HepG2 (cell line): Measurements from ENCODE around the gene SHF. TPM values are rescaled to one million over a fixed set of nuclear protein-coding genes. Genes with fewer than 3 reads are reported as not detected.

Experiments
- BRCA1 ChIP-seq: sonication (generic); formaldehyde crosslinking; IDR thresholded peaks from 2 replicates; pipeline ENCODE4 v1.4.0; 2020; ENCODE audit warnings: missing genetic modification reagents
- FOSL2 ChIP-seq: sonication (generic); formaldehyde crosslinking; IDR thresholded peaks from 2 replicates; pipeline ENCODE4 v1.4.0; 2020; ENCODE audit warnings: missing genetic modification reagents
- GATA4 ChIP-seq: sonication (generic); IDR thresholded peaks from 2 replicates; pipeline ENCODE4 v1.6.1; 2016; ENCODE audit warnings: antibody characterized with exemption, low read depth, borderline replicate concordance
- GATAD1 ChIP-seq: IDR thresholded peaks from 2 replicates; pipeline ENCODE4 v1.6.1; 2016; ENCODE audit warnings: missing genetic modification reagents, missing compliant biosample characterization
- GTF2F1 ChIP-seq: fragments of 150-350 bp; IDR thresholded peaks from 2 replicates; pipeline ENCODE4 v1.6.1; 2014; ENCODE audit warnings: low read length
- IRF2 ChIP-seq: IDR thresholded peaks from 2 replicates; pipeline ENCODE4 v1.6.1; 2018; ENCODE audit warnings: missing genetic modification reagents, missing compliant biosample characterization
- MAFK ChIP-seq, 2 experiments: IDR thresholded peaks in 1 of 2; conservative IDR thresholded peaks in 1 of 2; 2 replicates each; pipeline ENCODE4 v1.6.1; 2011; ENCODE audit warnings: improper control_type of control experiment in 2 of 2, low read length in 2 of 2
- MIER2 ChIP-seq: IDR thresholded peaks from 2 replicates; pipeline ENCODE4 v1.6.1; 2016; ENCODE audit warnings: missing biosample characterization, missing genetic modification reagents
- ONECUT2 ChIP-seq: sonication (generic); formaldehyde crosslinking; IDR thresholded peaks from 2 replicates; pipeline ENCODE4 v1.4.0; 2020; ENCODE audit warnings: missing genetic modification reagents
- POLR2AphosphoS5 ChIP-seq: IDR thresholded peaks from 2 replicates; pipeline ENCODE4 v1.6.1; 2012; ENCODE audit warnings: low read depth, low read length
- RFX1 ChIP-seq: fragments of 450-650 bp; IDR thresholded peaks from 2 replicates; pipeline ENCODE4 v1.6.1; 2017
- RFX3 ChIP-seq: IDR thresholded peaks from 2 replicates; pipeline ENCODE4 v1.6.1; 2016; ENCODE audit warnings: missing biosample characterization, missing genetic modification reagents
- SMAD9 ChIP-seq: sonication (generic); formaldehyde crosslinking; IDR thresholded peaks from 2 replicates; pipeline ENCODE4 v1.5.1; 2020; ENCODE audit warnings: mild to moderate bottlenecking, missing genetic modification reagents
- STAG1 ChIP-seq: sonication (generic); formaldehyde crosslinking; IDR thresholded peaks from 2 replicates; pipeline ENCODE4 v1.4.0; 2020; ENCODE audit warnings: missing genetic modification reagents
- TGIF2 ChIP-seq: IDR thresholded peaks from 2 replicates; pipeline ENCODE4 v1.6.1; 2016; ENCODE audit warnings: control low read depth, missing compliant biosample characterization
- YEATS4 ChIP-seq: sonication (generic); formaldehyde crosslinking; IDR thresholded peaks from 2 replicates; pipeline ENCODE4 v1.4.0; 2020; ENCODE audit warnings: missing genetic modification reagents, borderline replicate concordance
- ZNF138 ChIP-seq: sonication (generic); formaldehyde crosslinking; IDR thresholded peaks from 2 replicates; pipeline ENCODE4 v1.5.0; 2020; ENCODE audit warnings: mild to moderate bottlenecking, low read depth, missing genetic modification reagents
- ZNF3 ChIP-seq: IDR thresholded peaks from 2 replicates; pipeline ENCODE4 v1.7.0; 2017; ENCODE audit warnings: inconsistent platforms
- ZNF362 ChIP-seq: sonication (generic); formaldehyde crosslinking; IDR thresholded peaks from 2 replicates; pipeline ENCODE4 v1.4.0; 2020; ENCODE audit warnings: missing genetic modification reagents, mild to moderate bottlenecking, borderline replicate concordance
- ZNF468 ChIP-seq: sonication (generic); formaldehyde crosslinking; IDR thresholded peaks from 2 replicates; pipeline ENCODE4 v1.8.0; 2022; ENCODE audit warnings: mild to moderate bottlenecking, moderate library complexity, missing genetic modification reagents
- ZNF614 ChIP-seq: IDR thresholded peaks from 2 replicates; pipeline ENCODE4 v1.6.1; 2018; ENCODE audit warnings: missing biosample characterization, missing genetic modification reagents, inconsistent platforms, borderline replicate concordance
- ZNF775 ChIP-seq: sonication (generic); formaldehyde crosslinking; IDR thresholded peaks from 2 replicates; pipeline ENCODE4 v1.4.0; 2020; ENCODE audit warnings: missing genetic modification reagents, mild to moderate bottlenecking, moderate library complexity, borderline replicate concordance
- ZNF782 ChIP-seq: sonication (generic); formaldehyde crosslinking; IDR thresholded peaks from 2 replicates; pipeline ENCODE4 v1.4.0; 2020; ENCODE audit warnings: missing genetic modification reagents, mild to moderate bottlenecking, borderline replicate concordance
- polyA plus RNA-seq, 8 experiments: library from polyadenylated mRNA; depleted of rRNA in 3 of 8; stranded (reverse) in 7 of 8; unstranded in 1 of 8; fragments of >200 nt; fragmentation: Illumina TruSeq in 4 of 8; extraction: Trizol in 4 of 8; gene quantifications; 2 replicates each; pipeline versions ENCODE4 v1.2.1 to v1.2.3, GENCODE V29; 2011 to 2016; ENCODE audit warnings: low read depth in 4 of 8, missing spikeins in 1 of 8, mixed read lengths in 1 of 8; ENCODE audit not compliant: insufficient read depth in 1 of 8
- total RNA-seq, 5 experiments: library from RNA; depleted of rRNA; stranded (reverse); fragments of >200 nt; fragmentation: Illumina TruSeq; extraction: Trizol; gene quantifications; 2 replicates each; pipeline ENCODE4 v1.2.3, GENCODE V29; 2016; ENCODE audit warnings: low read depth in 1 of 5
- TF ChIP-seq, protein P1 (sequence below): sonication (generic); formaldehyde crosslinking; IDR thresholded peaks from 2 replicates; pipeline ENCODE4 v1.4.0; 2020; ENCODE audit warnings: missing genetic modification reagents, borderline replicate concordance
- TF ChIP-seq, protein P2 (sequence below): sonication (generic); formaldehyde crosslinking; IDR thresholded peaks from 2 replicates; pipeline ENCODE4 v1.5.0; 2020; ENCODE audit warnings: missing genetic modification reagents
- TF ChIP-seq, protein P3 (sequence below): sonication (generic); formaldehyde crosslinking; IDR thresholded peaks from 2 replicates; pipeline ENCODE4 v1.4.0; 2020; ENCODE audit warnings: mild to moderate bottlenecking, missing genetic modification reagents

SHF gene
- total and polyA plus RNA-seq, 2 of the 13 experiments (the other 11 are each of a cell fraction or from before 2014, with no cell fraction given) = 20.9 to 25.5 TPM

DNA sequence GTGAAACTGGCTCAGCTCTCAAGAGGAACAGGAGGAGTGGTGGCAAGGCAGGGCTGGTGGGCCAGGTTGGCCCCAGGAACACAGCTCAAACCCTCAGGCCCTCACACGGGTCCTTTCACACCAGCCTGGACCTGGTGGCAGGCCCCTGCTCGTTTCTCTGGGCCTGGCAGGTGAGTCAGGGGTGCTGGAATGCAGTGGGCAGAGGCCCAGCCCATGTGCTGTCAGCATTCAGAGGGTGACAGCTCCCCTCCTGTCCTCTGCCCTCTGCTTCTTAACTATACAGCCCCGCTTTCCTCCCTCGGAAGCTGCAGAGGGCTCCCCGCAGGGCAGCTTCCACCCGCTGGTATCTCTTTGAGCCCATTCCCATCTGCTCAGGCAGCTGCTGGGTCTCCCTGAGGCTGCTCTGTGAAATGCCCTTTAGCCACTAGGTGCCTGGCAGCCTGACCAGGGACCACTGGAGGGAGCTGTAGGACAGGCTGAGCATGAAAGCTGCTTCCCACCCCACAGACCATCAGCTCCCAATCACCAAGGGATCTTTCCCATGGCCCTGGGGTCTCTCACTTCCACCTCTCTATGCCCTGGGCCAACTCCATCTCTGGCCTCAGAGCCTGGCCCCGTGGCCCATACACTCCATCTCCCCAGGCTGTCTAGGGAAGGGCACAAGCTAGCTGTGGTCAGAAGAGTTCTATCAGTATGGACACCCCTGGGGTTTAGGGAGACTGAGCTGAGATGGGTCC lies 24.8 kb downstream of the SHF start (continued):
- no peak for TF ChIP-seq ZNF362
- TF ChIP-seq, protein P1, sequence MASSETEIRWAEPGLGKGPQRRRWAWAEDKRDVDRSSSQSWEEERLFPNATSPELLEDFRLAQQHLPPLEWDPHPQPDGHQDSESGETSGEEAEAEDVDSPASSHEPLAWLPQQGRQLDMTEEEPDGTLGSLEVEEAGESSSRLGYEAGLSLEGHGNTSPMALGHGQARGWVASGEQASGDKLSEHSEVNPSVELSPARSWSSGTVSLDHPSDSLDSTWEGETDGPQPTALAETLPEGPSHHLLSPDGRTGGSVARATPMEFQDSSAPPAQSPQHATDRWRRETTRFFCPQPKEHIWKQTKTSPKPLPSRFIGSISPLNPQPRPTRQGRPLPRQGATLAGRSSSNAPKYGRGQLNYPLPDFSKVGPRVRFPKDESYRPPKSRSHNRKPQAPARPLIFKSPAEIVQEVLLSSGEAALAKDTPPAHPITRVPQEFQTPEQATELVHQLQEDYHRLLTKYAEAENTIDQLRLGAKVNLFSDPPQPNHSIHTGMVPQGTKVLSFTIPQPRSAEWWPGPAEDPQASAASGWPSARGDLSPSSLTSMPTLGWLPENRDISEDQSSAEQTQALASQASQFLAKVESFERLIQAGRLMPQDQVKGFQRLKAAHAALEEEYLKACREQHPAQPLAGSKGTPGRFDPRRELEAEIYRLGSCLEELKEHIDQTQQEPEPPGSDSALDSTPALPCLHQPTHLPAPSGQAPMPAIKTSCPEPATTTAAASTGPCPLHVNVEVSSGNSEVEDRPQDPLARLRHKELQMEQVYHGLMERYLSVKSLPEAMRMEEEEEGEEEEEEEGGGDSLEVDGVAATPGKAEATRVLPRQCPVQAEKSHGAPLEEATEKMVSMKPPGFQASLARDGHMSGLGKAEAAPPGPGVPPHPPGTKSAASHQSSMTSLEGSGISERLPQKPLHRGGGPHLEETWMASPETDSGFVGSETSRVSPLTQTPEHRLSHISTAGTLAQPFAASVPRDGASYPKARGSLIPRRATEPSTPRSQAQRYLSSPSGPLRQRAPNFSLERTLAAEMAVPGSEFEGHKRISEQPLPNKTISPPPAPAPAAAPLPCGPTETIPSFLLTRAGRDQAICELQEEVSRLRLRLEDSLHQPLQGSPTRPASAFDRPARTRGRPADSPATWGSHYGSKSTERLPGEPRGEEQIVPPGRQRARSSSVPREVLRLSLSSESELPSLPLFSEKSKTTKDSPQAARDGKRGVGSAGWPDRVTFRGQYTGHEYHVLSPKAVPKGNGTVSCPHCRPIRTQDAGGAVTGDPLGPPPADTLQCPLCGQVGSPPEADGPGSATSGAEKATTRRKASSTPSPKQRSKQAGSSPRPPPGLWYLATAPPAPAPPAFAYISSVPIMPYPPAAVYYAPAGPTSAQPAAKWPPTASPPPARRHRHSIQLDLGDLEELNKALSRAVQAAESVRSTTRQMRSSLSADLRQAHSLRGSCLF (CRISPR knock-in tag) = no peak
- no peak for TF ChIP-seq ZNF3
- no peak for TF ChIP-seq MIER2 (CRISPR knock-in tag)
- TF ChIP-seq GATA4 = no peak
- no peak for TF ChIP-seq ZNF775 (CRISPR knock-in tag)
- TF ChIP-seq RFX1 = no peak
- TF ChIP-seq SMAD9 (CRISPR knock-in tag) = no peak
- TF ChIP-seq ONECUT2 (CRISPR knock-in tag) = no peak
- TF ChIP-seq, protein P2, sequence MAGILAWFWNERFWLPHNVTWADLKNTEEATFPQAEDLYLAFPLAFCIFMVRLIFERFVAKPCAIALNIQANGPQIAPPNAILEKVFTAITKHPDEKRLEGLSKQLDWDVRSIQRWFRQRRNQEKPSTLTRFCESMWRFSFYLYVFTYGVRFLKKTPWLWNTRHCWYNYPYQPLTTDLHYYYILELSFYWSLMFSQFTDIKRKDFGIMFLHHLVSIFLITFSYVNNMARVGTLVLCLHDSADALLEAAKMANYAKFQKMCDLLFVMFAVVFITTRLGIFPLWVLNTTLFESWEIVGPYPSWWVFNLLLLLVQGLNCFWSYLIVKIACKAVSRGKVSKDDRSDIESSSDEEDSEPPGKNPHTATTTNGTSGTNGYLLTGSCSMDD (CRISPR knock-in tag) = no peak
- TF ChIP-seq ZNF614 = 0 out of 2 replicates have a peak, but pooled peaks have one; percentile 15
- no peak; the same call in 1 of the 2 replicates for TF ChIP-seq ZNF782 (CRISPR knock-in tag)
- TF ChIP-seq FOSL2 (CRISPR knock-in tag) = peak; percentile 70
- no peak for TF ChIP-seq TGIF2 (CRISPR knock-in tag)
- TF ChIP-seq, protein P3, sequence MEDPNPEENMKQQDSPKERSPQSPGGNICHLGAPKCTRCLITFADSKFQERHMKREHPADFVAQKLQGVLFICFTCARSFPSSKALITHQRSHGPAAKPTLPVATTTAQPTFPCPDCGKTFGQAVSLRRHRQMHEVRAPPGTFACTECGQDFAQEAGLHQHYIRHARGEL (CRISPR knock-in tag) = no peak
- TF ChIP-seq MAFK (conservative IDR thresholded peaks at IDR 0.05 in 1 of 2, IDR thresholded peaks at IDR 0.05 in 1 of 2; ENCODE audit: low read length in 2 of 2) = no peak
- no peak for TF ChIP-seq GTF2F1
- 0 out of 2 replicates have a peak, but pooled peaks have one; percentile 27 for TF ChIP-seq GATAD1 (CRISPR knock-in tag)
- no peak for TF ChIP-seq POLR2AphosphoS5
- TF ChIP-seq STAG1 = peak; percentile 97
- no peak for TF ChIP-seq ZNF138 (CRISPR knock-in tag)
- peak; percentile 53; the same call in 1 of the 2 replicates for TF ChIP-seq IRF2
- no peak for TF ChIP-seq YEATS4
- no peak for TF ChIP-seq BRCA1 (CRISPR knock-in tag)
- TF ChIP-seq RFX3 (CRISPR knock-in tag) = no peak
- TF ChIP-seq ZNF468 (CRISPR knock-in tag) = no peak
